ENCODE data around the gene ELF2.

GRCh38 chr4:139170932-139171331 lies 6.1 kb downstream of the ELF2 start:
- TF ChIP-seq CTCF (IDR thresholded peaks at IDR 0.05) (no peak), POLR2A (IDR thresholded peaks at IDR 0.05) (no peak)

Measured in lower leg skin (tissue), 3 donors.